ENCODE measurements around the gene RICTOR.

Gene RICTOR

DNA sequence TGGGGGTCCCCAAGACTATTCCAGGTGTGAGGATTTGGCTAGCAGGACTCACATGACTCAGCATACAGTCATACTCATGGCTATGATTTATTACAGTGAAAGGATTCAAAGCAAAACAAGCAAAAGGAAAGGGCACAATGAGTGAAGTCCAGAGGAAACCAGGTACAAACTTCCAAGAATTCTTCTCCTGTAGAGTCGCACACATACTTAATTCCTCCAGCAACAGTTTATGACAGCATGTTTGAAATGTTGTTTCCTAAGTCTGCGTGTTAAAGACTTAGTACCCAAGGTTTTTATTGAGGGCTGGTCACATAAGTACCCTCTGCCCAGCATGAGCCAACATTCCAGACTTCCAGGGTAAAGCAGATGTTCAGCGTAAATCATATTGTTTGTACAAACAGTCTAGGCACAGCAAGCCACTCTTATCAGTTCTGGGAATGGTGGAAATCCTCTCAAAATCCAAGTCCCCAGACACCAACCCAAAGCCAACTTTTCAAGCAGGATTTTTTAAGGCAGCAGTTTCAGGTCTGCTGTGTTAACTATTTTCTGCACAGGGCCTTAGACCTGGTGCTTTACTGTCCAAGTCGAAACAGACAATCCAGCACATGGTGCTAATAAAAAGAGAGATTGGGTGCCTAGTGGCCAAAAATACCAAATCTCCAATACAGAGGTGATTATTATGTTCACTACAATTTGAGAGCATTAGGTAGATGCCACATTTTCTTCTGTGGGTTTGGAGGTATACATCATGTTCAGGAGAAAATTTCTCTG lies 18.6 kb upstream of the RICTOR start:
- no peak for ATAC-seq

DNA sequence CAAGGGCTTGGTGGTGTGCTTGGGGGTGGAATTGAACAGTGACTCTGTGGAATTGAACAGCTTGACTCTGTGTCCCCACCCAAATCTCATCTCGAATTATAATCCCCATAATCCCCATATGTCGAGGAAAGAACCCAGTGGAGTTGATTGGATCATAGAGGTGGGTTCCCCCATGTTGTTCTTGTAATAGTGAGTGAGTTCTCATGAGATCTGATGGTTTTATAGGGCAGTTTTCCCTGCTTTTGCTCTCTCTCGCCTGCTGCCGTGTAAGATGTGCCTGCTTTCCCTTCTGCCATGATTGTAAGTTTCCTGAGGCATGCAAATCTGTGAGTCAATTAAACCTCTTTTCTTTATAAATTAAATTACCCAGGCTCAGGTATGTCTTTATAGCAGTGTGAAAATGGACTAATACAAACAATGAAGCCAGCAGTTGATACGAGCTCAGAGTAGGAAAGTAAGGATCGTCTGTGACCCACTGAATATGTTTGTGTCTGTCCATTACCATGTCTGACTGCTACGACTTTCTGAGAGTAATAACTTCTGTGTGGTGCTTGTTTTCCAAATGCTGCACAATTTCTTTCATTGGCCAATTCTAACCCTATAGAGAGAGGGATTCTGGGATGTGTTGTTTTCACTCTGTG lies 17.9 kb upstream of the RICTOR start:
- no peak for ATAC-seq

DNA sequence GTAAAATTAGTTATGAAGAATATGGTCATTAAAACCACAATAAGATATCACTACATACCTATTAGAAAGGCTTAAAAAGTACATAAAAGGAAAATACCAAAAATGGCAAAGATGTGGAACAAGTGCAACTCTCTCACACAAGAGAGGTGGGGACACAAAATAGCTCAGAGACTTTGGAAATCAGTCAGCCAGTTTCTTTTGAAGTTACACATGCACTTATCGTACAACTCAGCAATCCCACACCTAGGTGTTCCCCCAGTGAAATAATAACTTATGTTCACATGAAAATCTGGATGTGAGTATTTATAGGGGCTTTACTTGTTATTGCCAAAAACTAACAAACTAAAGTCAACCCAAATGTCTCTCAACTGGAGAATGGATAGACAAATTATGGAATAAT lies 9.8 kb upstream of the RICTOR start:
- no peak for ATAC-seq

DNA sequence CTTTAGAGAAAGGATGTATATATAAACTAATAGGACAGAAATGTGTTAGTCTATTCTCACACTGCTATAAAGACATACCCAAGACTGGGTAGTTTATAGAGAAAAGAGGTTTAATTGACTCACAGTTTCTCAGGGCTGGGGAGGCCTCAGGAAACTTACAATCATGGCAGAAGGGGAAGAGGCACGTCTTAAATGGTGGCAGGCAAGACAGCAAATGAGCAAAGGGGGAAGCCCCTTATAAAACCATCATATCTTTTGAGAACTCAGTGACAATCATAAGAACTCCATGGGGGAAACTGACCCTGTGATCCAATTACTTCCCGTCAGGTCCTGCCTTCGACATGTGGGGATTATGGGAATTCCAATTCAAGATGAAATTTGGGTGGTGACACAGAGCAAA lies 8.8 kb upstream of the RICTOR start:
- no peak for ATAC-seq

DNA sequence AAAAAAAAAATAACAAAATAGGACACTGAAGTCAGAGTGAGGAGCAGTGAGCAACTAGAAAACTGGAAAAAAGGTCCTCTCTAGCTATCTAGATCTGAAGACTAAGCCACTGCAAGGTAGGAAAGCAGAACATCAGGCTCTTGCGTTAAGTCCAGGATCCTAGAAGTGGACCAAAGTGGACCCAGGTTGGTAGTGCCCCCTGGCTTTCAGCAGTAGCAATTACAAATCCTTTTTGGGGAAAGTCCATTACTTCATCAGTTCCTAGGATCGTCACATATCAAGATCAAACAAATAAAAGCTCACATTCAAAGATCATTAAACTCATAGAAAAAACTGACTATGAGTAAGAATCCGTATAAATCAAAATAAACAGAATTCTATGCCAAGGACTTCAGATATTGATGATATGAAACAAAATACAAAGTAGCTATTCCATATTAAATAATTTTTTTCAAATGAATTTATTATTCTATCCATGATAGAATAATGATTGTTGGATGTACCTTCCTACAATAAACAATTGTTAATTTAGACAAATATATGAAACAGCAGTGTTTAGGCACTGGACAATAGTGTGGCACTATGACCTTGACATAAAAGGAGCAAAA lies 6.5 kb upstream of the RICTOR start:
- peak in 1 of 2 donors; percentile 49 for ATAC-seq

DNA sequence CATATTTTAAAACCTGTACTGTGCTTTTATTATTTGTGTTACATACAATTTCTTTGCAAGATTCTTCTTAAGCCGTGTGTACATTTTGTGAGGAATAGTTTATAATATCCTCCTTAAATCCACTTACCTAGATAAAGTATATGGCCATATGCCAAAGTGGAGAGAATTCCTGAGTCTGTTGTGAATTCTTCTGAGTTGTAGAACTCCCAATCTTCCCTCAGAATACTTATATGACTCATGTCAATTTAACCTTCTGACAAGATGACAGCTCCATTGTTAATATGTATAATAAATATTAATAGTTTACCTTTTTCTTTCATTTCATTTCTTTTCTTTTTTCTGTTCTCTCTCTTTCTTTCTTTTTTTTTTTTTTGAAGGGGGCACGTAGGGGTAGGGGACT lies 6.0 kb upstream of the RICTOR start:
- ATAC-seq = no peak

DNA sequence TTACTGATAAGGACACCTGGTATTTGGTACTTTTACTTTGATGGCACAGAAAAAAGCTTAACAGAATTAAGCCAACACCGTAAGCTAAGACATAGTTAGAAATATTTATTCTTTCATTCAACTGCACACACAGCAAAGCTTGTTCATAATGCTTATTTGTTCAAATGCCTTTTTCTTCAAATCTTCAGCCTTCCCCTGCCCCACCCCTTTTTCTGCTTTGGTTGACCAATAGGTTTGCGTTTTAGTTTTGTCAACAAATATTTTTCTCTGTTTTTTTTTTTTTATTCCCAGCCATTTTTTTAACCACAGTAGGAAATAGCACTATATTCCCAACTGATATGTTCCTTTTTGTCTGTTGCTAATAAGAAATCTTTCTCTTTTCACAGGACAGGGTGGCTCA lies 4.9 kb upstream of the RICTOR start:
- ATAC-seq = no peak

DNA sequence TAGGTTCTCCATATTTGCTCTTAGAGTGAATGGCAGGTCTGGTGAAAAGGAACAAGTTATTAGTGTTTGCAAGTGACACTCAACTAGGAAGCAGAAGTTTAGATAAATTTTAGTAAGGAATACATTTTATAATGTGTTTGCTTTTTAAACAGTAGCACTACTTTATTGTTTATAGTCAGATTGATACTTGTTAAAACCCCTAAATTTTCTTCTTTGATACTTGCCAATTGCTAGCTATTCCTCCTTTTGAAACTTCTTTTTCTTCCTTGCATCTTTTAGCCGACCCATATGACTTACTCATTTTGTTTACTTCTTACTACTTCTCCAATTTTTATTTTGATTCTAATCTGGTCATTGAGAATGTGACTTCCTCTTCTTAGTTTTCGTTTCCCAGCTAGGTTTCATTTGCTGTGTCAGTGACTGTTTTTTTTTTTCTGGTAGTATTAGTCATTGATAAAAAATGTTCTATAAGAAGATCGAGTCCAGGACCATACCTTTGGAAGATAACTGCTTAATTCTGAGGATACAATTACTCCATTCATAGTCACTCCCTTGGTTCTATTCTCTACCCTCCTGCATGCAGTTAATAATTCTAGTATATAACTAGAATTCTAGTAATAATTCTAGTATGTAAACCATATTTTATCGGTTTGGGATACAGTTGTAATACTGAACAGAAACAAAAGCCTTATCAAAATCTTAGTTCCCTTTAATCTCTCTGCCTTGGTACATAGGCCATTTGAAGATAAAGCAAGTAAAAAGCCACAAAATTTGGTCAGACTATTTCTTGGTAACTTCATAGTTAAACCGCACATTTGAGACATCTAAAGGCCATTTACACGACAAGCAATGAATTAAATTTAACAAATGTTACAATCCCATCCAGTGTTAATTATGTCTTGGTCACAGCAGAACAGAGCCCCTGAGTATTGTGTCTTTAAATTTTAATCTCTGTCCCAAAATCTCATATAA lies 2.8 kb upstream of the RICTOR start:
- no peak for ATAC-seq

DNA sequence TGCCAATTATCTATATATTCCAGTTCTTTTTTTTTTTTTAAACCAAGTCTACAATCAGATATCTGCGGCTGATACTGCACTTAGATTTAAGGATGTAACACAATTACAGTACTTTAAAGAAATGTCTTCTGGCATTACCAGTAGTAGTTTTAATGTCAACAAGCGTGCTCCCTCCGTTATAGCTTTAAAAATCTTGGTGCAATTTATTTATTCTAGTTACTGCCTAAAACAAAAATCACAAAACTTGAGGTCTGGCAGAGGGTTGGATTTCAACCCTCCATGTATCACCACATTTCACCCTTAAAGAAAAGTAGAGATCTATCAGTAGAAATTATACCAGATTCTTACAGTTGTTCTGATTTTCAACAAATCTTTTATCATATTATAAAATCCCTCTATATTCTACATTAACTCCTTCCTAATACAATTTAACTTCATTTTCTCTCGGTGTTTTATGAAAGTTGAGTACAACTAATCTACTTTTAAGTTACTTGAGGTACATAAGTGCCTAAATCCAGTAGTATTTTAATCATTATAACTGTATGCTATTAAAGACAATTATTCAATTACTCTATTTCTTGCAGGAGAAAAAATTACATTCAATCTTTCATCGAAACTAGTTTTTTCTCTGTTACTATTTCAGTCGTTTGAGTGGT lies 2.0 kb upstream of the RICTOR start:
- ATAC-seq = no peak

DNA sequence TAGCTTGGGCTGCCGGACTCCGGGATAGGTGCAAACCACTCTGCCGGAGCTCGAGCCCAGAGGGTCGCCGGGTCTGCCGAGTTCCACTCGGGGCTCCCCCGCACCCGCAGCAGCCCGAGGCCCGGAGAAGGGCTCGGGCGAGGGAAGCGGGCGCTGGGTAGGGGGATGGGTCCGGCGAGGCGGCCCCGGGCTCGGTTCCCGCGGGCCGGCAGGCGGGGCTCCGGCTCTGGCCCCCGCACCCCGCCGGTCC lies 507 bp downstream of the RICTOR start:
- ATAC-seq = peak; percentile 32 to 39

DNA sequence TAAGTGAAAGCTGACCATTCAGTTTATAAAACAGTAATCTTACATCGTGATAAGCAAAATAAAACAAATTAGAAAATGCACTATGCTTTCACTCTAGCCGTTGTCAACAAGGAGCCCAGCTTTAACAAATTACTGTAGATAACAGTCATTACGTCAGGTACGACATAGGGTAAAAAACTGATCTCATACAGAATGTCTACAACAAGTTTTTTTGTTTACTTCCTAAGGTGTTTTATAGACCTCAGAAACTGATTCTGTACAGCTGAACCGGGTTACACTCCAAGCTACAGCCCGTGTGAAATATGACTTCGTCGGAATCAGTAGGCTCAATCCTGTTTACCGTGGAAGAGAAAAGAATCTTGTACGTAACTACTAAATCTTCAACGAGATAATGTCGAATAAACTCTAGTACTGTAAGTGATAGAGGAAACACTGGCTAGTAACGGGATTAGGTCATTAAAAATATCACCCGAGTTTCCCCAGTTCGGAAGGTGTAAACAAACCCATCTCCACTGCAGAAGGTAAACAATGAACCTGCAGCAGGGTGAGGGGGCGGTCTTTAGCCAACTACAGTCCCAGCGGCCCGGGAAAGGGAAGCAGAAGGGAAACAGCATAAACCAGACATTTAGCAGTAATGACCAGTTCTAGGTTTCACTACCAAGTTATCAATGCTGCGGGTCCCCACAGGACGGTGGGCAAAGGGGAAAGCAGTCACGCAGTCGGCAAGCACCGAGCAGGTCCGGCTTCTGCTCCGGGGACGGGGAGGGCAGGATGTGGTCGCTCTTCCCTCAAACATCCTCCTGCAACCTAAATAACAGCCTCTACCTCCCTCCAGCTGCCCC lies 1.1 kb downstream of the RICTOR start:
- peak; percentile 25 to 26 for ATAC-seq

DNA sequence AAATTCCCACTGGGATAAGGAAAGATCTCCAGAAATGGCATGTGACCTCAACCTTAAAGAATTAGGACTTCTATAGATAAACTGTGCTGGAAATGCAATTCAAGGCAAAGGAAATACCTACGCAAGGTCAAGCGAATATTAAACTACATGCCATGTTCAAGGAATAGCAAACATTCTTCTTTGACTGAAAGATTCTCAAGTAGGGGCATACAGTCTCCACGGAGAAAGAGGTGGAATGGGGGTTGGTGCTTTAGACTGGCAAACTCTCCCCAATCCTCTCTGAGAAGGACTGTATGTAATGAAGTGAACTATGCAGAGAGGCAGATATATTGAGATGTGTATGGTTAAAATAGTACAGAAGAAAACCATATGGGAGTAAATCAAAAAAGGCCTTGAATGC lies 6.1 kb downstream of the RICTOR start:
- no peak for ATAC-seq

DNA sequence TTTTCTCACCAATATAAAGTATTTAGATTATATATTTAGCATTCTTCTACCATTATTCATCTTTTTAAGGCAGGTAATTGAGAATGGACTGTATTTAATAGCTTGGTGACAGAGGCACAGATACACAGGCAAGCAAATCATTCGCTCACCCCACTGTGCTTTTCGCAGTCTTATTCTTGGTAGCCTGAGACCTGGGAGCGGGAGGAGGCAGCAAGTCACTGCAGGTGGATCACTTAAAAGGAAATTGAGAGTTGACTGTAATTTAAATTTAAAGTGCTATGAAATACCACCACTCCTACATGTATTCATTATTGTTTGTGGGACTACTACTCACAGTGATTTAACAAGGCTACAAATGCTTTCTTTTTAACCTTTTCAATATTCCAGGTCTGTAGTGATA lies 9.7 kb downstream of the RICTOR start:
- ATAC-seq = no peak

DNA sequence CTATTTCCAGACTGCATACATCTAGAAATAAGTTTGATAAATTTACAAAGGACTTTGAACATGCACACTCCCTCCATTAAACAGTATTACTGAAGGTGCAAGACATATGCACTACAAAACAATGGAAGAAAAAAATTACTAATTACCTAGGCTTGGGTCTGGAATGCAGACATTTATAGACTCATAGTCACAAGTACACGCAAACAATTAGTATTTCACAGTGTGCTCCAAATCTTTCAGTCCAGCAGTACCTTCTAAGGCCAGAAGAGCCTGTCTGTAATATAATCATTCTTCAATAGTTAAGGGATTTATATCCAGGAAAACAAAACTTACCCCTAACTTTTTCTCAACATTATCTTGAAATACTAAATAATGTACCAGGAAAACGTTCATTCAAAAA lies 11.2 kb downstream of the RICTOR start:
- no peak for ATAC-seq

DNA sequence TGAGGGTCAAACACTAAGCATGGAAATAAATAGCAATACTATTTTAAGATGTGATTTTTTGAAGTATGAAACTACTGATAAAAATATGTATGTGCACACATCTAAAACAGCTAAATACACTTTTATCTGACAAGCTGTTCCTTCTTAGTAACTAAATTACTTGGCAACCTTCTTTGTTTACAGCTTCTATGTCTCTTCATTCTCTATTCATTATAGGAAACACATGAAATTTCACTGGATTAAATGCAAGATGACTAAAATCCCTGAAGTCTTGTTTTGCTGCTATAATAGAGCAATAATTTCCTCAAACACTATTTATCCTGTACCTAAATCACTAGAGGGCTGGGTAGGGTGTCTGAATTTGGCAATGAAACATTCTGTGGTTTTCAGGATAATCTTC lies 11.7 kb downstream of the RICTOR start:
- ATAC-seq = no peak

DNA sequence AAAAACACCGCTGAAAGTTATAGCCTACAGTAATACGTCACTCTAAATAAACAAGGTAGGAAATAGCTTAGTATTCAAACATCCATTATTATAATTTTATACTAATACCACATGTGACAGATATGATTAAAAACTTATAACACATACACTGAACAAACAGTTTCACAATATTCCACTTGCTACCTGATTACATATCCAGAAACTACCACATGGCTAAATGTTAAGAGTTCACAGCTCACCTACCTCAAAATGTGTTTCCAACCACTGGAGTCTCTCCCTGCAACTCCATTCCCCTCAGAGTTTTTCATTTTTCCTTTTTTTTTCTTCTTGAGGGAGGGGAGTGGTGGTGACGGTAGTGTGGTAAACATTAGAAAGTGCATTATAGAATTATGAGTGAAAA lies 12.1 kb downstream of the RICTOR start:
- no peak for ATAC-seq

DNA sequence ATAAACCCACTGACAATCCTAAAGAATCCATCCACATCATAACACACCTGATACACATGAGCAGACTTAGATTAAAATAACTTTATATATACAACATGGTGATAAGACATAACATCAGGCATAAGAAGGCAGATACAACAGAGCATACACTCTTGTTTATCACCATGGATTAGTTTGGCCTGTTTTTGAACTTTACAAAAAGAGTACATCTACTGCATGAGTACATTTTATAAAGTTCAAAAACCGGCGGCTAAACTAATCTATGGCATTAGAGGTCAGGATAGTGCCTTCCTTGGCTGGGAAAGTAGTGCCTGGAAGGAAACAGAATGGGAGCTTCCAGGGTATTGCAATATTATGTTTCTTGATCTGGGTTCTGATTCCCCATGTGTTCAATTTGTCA lies 15.1 kb downstream of the RICTOR start:
- no peak for ATAC-seq

DNA sequence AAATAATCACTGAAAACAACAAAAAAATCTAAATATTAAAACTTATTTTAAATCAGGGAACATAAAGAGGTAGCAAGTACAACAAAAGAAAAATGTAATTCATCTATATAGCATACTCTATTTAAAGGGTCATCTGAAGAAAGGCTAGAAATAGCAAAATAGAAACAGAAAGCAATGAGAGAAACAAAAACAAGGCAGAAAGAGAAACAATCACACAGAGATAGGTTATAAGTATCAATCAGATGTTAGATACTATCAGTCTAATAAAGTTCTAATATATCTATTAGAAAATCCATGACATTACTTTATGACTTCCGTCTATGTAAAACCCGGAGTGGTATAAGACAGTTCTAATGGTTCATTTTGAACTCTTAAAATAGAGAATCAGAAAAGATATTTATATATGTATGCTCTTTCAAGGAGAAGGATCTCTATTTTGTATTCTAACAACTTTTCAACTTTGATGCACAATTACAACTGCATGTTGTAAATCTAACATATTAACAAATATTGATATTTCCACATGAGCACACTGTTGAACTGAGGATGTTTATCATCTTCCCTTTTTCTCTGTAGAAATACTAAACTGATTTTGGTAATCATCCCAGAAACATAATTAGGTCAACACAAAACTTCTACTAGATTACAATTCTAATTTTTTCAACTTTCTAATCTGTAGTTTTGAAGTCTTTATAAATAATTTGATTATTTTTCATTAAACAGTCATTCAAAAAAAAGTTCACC lies 15.8 kb downstream of the RICTOR start:
- ATAC-seq = peak; percentile 60 to 65

DNA sequence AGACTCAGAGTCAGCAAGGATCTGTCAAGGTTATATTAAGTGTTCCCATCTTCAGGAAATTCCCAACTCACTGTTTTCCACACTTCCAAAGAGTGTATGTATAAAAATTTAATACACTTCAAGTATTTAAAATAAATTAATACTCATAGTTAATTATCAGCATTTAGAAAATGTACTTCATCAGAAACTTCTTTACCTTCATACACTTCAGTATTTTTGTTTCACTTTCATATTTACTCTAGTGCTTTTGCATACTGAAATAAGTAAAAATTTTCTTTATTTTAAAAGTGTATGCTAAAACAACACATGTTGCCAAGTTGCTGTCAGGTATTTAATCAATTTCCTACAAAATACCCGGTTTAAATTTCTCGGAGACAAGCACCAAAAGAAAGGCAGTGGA lies 16.5 kb downstream of the RICTOR start:
- ATAC-seq = peak in 1 of 2 donors; percentile 56

DNA sequence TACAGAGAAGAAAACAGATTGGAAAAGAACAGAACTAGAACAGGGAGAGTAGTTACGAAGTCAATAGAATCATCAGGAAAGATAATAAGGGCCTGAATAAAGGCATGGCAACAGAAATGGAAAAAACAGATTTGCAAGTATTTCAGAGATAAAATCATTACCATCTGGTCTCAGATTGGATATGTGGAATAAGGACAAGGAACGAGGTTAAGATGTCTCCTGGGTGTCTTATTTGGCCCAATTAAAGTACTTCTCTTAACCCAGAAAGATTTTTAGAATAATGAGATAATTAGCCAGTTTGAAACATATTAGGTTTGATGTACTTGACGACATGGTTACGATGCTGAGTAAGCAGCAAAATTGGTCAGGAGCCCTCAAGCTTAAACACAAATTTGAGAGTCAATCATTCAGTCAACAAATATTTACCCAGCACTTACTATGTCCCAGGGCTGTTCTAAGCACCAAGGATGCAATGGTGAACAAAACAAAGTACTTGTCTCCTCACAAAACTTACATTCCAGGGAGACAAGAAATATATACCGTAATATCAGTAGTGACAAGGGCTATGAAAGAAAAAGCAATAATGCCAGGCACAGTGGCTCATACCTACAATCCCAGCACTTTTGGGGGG lies 18.3 kb downstream of the RICTOR start:
- ATAC-seq = no peak
